Inferior parietal cortex (tissue), 1 donor: ENCODE data around the gene AADAT.
A peak's percentile ranks its signal among the peaks of the same experiment; 100 is the strongest.
"Not testable (repeated sequence)": the region's sequence is repeated elsewhere in the genome, so short reads cannot be mapped to it uniquely, and the experiment has no call there.

Experiments
- DNase-seq: peaks from one replicate; pipeline ENCODE4 v3.0.0-alpha.2; 2016; ENCODE audit errors: extremely low spot score

The AADAT gene

DNA sequence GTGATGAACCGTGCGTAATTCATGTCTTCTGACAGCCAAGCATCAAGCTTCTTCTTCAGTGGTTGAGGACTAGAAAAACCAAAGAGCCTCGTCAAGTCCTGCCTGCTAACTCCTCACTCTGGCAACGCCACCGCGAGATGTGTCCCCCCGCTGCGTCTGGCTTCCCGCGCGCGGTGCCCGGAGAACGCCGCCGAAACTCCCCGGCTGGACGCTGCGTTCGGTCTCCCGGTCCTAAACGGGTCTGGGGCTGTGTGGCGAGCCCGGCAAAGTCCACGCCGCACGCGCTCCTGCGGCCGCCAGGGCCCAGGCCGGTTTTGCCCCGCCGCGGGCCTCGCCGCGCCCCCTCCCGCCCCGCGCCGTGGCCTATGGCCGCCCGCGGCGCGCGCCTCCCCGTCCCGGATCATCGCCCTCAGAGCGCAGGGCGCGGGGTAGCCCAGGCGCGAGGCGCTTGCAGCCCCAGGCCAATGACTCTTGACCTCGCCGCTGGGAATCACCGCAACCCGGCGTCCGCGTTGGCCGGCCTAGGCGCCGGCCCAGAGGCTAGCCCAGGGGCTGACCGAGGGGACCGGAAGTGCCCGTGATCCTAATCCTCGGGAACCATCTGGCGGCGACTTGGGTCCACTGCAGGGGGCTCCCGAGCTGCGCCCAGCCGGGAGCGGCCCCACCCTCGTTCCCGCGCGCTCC is at the start of gene AADAT:
AADAT (minus strand) TSS at position 289 of the 684 bp plus-strand sequence; CDS start at position 23, 266 bp downstream.
- peak; percentile 82 for DNase-seq

DNA sequence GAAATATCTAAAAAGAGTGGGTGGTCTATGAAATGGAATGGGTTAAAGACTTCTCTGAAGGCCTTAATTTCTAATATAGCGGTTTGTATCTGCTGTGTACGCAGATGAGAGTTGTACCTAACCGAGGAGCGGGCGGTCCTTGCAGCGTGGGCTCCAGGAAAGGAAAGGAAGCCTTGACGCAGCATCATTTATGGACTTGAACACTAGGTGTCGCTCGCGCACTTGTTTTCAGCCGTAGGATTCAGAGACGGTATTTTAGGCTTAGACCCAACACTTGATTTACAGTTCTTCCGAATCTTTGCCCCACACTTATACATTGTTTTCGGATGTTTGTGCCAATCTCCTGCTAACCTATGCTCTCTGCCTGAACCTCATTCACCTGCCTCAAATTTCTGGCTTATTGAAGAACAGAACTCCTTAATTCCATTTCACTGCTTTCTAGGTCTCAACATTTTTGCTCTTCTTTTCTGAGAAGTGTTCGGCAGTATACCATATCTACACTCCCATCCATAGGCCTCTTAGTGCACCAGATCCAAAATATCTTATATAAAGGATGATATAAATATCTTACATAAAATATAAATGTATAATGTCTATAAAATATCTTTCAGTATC is 48.9 kb upstream of the AADAT start:
- peak; percentile 93 for DNase-seq

DNA sequence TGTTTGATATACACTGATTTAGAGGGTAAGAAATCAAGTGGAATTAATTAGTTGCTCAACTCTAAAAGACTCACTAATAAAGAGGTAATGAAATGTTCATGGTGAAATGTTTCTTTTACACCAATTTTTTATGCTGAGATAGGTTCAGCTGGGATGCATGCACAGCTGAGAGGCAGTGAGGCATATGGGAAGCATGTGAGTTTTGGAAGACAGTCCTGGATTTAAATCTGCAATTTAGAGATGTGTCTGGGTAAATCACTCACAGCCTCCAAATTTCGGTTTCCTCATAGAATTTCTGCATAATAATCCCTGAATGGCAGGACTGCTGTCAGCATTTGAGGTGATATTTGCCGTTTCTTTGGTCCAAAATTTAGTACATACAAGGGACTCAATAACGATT is 48.2 kb upstream of the AADAT start:
- peak; percentile 22 for DNase-seq

GRCh38 chr4:170137466-170137865 is 47.7 kb upstream of the AADAT start:
- no peak for DNase-seq

- DNase-seq, result no peak
These were observed 45.1 kb upstream of the AADAT start for GRCh38 chr4:170134821-170135220.

DNA sequence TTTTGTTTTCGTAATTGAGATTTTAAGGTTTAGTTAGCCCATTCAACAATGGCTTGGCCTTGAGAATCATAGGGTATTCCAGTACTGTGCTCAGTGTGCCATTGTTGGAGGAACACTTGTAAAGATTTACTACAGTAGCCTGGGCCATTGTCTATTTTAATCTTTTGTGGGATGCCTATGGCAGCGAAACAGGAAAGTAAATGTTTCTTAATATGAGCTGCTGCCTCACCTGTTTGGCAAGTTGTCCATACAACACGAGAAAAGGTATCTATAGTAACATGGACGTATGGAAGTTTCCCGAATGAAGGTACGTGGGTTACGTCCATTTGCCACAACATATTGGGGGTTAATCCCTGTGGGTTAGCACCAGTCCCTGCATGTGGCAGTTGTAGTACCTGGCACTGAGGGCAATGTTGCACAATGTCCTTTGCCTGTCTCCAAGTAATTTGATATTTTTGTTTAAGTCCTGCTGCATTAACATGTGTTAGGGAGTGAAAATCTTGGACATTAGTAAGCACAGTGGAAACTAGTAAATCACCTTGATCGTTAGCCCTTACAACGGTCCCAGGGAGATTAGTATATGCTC is 38.6 kb upstream of the AADAT start:
- no peak for DNase-seq

DNA sequence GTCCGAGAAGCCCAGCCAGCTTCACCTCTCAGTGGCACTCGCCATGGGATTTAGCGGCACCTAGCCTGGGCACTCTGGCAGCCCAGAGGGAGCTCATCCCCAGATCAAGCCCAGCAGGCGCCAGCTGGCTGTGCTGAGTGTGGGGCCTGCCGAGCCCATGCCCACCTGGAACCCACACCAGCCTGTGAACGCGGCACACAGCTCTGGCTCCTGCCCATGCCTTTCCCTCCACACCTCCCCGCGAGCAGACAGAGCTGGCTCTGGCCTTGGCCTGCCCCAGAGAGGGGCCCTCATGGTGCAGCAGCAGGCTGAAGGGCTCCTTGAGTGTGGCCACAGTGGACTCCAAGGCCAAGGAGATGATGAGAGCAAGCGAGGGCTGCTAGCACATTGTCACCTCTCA is 38.0 kb upstream of the AADAT start:
- no peak for DNase-seq

- DNase-seq, result no peak
These were observed 34.6 kb upstream of the AADAT start for GRCh38 chr4:170124406-170124805.

DNA sequence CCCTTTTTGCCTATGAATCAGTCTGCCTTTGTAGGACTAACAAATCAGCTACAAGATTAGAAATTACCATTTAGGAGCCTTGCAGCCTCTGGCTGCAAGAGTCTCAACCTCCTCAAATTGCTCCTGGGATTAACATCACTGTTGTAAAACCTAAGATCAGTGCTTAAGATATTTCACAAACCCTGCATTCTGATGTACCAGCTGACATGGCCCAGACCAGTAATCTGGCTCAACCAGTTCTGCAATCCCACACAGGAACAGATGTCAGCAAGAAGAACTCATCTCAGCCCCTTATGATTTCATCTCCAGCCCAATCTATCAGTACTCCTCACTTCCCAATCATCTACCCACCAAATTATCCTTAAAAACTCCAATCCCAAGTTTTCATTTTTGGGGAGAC is 32.5 kb upstream of the AADAT start:
- no peak for DNase-seq

DNA sequence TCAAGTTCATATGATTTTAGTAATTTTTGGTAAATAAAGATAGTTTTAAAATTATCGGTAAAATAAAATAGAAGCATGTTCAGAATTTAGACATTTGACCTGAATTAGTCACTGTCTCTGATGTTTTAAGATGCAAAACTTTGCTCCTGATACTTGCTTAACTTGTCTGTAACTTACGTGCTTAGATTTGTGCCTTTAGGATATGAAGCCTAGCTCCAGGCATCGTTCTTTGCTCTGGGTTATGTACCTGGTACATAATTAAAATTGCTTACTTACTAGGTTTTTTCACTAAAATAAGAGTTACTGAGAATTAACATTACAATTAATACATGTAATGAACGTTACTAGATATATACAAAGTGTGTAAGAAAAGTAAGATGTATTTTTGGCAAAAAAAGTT is 24.9 kb upstream of the AADAT start:
- DNase-seq, result no peak

DNA sequence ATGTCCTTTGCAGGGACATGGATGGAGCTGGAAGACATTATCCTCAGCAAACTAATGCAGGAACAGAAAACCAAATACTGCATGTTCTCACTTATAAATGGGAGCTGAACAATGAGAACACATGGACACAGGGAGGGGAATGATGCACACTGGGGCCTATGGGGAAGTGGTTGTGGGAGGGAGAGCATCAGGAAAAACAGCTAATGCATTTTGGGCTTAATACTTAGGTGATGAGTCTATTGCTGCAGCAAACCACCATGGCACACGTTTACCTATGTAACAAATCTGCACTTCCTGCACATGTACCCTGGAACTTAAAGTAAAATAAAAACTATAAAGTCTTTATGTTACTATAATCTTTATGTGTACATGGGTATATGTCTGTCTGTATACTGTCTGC is 24.4 kb upstream of the AADAT start:
- DNase-seq, result not testable (repeated sequence)

DNA sequence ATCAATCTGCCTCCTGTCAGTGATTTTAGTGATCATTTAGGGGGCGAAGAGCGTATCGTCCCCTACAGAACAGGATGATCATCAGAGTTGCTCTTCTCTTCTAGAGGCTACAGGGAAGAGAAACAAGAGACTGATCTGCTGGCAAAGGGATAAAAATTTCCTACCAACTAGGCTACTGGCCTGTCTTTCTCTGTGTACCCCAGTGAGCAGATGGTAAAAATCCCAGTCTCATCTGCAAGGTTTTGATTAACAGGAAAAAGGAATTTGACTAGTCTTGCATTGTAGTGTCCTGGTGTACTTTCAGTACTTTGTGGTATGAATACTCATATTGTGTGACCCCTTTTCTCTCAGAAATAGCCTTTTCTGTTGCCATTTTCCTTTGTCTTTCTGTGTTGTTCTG is 21.8 kb upstream of the AADAT start:
- DNase-seq, result no peak

DNA sequence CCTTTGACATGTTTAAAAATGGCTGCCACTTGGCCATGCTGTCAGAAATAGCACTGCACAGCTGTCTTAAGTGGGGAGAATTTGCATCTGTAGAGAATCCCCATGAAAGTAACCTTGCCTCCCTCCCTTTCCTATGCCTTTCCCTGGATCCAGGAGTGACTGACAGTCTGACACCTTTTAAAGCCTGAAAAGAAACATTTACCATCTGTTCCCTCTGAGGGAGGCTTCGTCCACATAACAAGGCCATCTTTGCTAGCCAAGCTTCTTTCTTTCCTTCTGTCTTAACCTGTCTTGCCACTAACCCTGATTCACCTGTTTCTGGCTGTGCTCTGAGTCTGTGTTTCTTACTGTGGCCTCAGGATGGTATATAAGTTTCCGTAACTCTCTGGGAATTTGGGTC is 21.3 kb upstream of the AADAT start:
- DNase-seq, result no peak

DNA sequence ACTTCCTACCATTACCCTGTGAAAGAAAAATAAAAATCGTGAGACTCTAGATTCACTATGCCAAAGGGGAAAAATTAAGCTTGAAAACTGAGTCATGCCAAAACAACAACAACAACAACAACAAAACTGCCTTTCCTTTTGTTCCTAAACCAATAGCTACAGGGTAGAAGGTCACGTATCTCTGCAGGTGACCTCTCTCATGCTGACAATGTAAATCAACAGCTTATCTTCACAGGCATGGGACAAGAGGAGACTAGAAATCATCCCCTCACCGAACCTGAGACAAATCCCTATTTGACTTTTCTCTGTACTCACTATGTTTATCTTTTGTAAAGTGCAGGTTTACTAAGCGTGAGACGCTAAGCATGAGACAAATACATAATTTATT is 20.5 kb upstream of the AADAT start:
- no peak for DNase-seq

DNA sequence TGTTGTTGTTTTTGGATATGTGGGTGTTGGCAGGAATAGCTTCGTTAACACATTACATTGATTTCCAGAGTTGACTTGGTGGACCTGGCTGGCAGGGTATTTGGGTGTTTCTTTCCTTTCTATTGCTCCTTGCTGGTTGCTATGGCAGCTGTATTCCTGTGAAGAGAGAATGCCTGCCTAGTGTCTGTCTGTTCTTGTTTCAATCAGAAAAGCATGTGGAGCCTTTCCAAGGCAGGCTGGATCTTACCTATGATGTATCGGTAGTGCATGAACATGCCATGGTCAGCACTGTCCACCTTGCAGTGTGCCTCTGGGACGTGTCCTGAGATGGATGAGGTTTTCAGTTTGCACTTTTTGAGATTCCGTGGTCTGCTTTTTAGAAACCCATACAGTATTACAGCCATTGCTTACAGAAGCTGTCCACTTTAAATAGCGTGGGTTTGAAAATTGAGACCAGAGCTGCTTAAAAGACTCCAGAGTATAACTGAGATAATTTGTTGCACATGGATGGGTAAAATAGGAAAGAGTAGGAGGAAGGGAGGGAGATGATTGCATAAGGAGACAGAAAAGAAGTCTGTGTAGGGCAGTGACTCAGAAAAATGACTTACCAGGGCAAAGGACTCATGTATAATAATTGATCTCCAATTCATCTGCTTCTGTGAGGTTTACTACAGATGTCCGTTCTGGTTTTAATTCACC is 20.0 kb upstream of the AADAT start:
- peak; percentile 60 for DNase-seq

DNA sequence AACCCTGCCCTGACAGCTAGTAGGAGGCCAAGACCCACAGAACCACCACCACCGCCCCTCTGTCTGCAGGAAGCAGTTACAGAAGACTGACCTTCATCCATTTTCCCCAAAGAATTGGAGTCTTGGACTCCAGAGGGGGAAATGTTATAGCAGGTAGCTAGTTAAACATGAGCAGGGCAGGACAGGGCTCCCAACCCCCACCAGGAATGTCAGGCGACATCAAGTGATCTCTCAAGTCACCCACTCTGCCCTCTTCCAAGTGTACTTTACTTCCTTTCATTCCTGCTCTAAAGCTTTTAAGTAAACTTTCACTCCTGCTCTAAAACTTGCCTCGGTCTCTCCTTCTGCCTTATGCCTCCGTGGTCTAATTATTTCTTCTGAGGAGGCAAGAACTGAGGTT is 17.1 kb upstream of the AADAT start:
- DNase-seq, result no peak

GRCh38 chr4:170102426-170102825 is 12.7 kb upstream of the AADAT start:
- DNase-seq, result no peak

- DNase-seq, result not testable (repeated sequence)
These were observed 8.4 kb upstream of the AADAT start for GRCh38 chr4:170098171-170098570.

DNA sequence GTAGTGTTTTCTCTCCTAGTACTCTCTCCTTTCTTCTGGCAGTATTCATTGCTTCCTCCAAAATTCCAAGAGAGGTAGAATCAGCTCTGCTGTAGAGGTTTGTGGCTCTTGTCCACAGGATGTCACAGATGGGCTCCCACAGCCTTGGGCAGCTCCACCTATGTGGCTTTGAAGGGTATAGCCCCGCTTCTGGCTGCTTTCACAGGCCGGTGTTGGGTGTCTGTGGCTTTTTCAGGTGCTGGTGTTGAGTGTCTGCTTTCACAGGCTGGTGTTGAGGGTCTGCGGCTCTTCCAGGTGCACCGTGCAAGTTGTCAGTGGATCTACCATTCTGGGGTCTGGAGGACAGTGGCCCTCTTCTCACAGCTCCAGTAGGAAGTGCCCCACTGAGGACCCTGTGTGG is 7.9 kb upstream of the AADAT start:
- no peak for DNase-seq

DNA sequence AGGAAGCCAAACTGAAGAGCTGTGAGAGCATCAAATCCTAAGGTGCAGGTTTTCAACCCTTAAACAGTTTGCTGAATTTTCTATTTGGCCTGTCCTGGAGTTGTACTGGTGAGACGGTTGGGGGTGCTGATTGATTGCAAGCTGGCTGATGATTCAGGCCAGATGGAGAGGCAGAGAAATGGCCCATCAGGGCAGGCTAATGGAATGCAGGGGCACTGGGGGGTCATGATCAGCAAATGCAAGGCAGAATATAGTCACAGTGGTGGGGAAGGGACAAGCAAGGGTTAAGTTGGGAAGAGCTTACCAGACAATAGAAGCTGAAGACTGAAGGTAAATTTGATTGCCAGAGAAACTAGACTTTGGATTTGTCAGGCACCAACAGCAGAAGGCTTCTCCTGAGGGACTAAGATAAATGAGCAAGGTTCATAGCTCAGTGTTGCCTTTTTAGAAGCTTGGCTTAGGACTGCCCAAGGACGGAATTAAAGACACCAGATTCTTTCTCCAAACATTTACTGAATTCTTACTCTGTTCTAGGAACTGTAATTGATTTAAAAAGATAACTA is 4.3 kb upstream of the AADAT start:
- DNase-seq, result no peak

GRCh38 chr4:170091069-170091696 is 1.4 kb upstream of the AADAT start:
- no peak for DNase-seq
